NCI-H128 (cell line): ENCODE measurements around the gene GFER.
"Not testable (repeated sequence)": the region's sequence is repeated elsewhere in the genome, so short reads cannot be mapped to it uniquely, and the experiment has no call there.

Experiments used
- DNase-seq: peaks from one replicate; lab custom pipeline; 2025; ENCODE audit not compliant: unreplicated experiment; lab: John Stamatoyannopoulos, UW

The GFER gene

GRCh38 chr16:2025878-2026460 lies 42.0 kb downstream of the GFER start:
- DNase-seq = no peak

- no peak for DNase-seq
Measured at GRCh38 chr16:2026461-2027023, 42.5 kb downstream of the GFER start, which contains the start of gene NHERF2. Gene NHERF2, plus strand, starts transcription at chr16:2026902. Its CDS starts 104 bp downstream, at chr16:2027006.

DNA sequence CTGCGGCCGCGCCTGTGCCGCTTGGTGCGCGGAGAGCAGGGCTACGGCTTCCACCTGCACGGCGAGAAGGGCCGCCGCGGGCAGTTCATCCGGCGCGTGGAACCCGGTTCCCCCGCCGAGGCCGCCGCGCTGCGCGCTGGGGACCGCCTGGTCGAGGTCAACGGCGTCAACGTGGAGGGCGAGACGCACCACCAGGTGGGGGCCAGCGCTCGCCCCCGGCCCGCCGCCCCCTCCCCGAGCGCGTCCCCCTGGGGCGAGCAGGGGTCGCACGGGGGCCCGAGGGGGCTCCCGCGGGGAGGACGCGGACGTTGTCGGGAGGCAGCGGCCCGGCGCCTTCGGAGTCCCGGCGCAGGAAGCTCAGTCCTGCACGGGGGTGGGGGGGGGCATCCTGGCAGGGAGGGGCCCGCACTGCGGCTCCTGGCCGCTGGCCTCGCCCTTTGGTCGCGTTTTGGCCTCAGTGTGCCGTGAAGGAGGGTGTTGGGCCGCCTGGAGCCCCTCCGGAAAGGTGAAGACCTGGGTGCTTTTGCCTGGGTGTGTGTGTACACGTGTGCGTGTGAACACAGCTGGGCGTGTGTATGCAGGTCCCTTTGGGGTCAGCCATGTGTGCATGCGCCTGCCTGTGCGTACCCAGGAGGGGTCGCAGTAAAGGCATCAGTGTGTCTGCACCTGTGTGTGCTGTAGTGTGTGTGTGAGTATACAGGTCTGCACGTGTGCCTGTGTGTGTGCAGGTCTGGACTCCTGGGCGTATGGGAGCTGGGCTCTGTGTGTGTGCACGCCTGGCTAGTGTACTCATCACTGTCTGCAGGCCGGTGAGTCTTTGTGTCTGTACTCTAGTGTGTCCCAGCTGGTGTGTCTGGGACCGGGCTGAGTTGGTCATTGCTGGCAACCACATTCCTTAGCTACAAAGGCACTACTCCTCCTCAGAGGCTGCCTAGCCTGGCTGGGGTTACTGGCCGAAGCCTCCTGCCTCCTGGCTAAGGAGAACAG lies 43.3 kb downstream of the GFER start:
- no peak for DNase-seq

- DNase-seq = no peak
Measured at GRCh38 chr16:2028146-2028545, 44.2 kb downstream of the GFER start.

- DNase-seq = no peak
Measured at GRCh38 chr16:2028620-2029220, 44.7 kb downstream of the GFER start.

DNA sequence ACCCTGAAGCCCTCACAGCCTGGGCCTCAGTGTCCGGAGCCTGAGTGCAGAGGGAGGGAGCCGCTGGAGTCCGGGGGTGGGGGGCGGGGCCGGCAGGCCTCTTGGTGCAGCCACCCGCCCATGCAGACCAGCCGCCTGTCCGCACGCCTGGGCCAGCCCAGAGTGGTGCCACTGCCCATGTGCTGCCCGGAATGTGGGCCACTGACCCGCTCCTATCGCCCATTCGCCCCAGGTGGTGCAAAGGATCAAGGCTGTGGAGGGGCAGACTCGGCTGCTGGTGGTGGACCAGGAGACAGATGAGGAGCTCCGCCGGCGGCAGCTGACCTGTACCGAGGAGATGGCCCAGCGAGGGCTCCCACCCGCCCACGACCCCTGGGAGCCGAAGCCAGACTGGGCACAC lies 45.4 kb downstream of the GFER start:
- DNase-seq = no peak

GRCh38 chr16:2030036-2030435 lies 46.0 kb downstream of the GFER start:
- DNase-seq = no peak

DNA sequence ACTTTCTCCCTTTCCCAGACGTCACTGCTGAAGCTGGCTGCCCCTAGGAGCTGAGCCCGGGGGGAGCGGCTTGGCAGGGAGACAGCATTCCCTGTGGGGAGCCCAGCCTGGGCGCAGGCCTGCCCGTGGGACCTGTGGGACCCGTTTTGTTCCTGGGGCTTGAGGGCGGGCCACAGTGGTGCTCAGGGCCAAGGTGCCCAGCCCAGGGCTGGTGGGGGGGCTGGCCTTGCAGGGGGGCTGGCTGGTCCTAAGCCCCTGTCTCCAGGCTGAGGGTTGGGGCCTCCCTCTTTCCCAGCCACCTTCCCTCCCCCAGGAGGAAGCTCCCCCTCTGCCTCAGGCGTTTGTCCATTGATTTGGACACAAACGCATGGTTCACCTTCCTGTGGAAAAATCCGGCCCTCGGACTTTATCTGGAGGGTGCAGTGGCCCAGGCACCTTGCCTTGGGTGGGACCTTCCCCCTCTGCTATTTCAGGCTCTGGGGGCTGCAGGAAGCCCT lies 47.1 kb downstream of the GFER start:
- no peak for DNase-seq

- no peak for DNase-seq
Measured at GRCh38 chr16:2032285-2033056, 48.5 kb downstream of the GFER start.

DNA sequence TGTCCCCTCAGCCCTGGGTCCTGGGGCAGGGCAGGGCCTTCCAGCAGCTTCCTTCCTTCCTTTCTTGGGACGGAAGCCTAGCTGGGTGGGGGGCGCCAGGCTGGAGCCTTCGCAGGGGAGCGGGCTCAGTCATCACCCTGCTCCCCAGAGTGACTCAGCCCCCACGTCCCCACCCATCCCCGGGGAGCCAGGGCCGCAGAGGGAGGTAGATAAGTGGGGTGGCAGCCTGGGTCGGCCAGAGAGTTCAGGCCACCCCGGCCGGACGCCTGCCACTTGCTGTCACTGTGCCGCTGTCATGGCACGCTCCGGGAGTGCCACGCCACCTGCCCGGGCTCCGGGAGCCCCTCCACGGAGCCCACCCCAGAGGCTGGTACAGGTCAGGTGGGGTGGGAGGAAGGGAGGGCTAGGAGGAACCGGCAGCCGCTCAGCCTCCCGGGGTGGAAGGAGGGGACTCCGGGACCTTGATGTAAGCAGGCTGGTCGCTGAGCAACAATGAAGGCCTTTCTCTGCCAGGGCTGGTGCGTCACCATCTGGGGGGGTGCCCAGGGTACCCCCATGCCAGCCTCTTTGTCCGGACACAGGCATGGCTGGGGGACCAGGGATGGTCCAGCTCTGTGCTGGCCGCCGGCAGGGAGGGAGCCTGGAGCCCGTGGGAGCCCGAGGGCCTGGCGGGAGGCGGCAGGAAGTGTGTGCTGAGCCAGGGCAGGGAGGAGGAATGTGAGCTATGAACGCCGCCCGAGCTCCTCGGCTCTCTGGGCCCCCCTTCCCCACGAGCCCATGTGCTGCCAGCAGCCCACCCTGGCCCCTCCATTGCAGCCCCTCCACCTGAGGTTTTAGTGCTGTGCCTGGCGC lies 49.3 kb downstream of the GFER start:
- DNase-seq = no peak

- not testable (repeated sequence) for DNase-seq
Measured at GRCh38 chr16:2033909-2034695, 50.1 kb downstream of the GFER start.

DNA sequence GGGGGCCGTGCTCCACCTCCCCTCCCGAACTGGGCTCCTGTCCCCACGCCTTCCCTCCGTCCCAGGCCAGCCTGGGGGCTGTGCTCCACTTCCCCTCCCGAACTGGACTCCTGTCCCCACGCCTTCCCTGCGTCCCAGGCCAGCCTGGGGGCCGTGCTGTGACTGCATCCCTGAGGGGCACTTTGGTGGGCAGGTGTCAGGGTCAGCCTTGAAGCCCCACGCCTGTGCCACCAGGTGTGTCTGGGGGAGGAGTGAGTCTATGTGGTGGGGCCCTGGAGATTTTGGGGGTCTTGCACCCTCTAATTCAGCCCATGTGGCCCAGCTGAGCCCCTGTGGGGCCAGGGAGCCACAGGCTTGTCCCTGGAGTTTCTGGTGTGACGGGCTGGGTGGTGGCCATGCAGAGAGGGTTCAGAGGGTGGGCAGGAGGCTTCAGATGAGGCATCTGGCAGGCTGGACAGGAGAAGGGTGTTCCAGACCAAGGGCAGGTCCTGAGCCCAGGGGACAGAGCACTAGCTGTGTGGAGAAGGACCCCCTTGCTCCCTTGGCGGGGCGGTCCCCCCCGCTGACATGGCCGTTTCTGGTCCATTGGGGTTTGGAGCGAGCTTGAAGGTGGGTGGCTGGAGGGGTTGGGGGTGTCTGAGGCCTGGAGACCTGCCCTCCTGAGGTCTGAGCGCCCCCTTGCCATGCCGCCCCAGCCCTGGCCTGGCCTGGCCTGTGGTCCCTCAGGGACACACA lies 50.9 kb downstream of the GFER start:
- DNase-seq = no peak

DNA sequence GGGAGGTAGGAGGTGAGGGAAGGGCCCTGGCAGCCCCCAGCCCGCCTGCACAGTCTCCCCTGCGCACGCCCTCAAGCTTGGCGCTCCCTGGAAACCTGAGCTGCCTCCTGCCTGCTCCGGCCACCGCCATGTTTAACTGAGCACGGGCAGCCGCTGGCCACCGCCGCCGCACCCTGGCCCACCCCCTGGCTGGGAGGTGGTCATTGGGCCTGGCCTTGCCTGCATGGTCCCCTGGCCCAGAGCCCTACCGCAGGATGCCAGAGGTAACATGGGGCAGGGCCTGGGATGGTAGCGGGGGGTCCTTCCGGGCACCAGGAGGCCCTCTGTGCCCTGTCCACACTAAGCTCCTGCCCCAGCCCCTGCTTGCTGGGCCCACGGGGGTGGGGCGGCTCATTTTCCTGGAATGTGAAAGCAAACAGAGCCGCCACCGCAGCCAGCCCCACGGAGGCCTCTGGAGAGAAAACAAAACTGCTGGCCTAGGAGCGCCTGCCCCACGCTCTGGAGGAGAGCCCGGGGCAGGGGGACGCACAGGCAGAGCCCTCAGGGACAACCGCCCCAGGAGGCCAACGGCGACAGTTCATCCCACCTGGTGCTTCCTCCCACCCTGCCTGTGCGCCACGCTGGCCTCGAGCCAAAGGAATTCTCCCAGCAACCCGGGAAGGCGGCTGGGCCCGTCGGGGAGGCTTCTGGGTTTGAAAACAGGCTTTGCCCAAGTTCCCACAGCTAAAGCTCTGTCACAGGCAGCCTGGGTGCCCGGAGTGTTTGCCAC lies 51.6 kb downstream of the GFER start:
- DNase-seq = no peak

GRCh38 chr16:2036200-2036966 lies 52.4 kb downstream of the GFER start:
- DNase-seq = no peak

- DNase-seq = no peak
Measured at GRCh38 chr16:2037115-2037514, 53.1 kb downstream of the GFER start.
